A673 (cell line): Measurements from ENCODE around the gene BBS12.

Experiments used
- CTCF ChIP-seq: fragments of 300-800, 200-600 bp; sonication (generic); conservative IDR thresholded peaks from 2 replicates; pipeline ENCODE4 v1.5.1; 2017; ENCODE audit warnings: low read depth, mild to moderate bottlenecking, antibody characterized with exemption, low read length, moderate library complexity, mixed read lengths
- EZH2 ChIP-seq: fragments of 200-600 bp; sonication (generic); IDR thresholded peaks from 2 replicates; pipeline ENCODE4 v1.6.1; 2017; ENCODE audit warnings: borderline replicate concordance, low read depth, mild to moderate bottlenecking, mixed read lengths, antibody characterized with exemption, low read length; ENCODE audit not compliant: poor library complexity, severe bottlenecking

- TF ChIP-seq CTCF (no peak), EZH2 (no peak)
Observed at GRCh38 chr4:122728856-122729255, 3.6 kb upstream of the BBS12 start.
